A673 (cell line): Measurements from ENCODE around the gene SLX4IP. TPM values are rescaled to one million over a fixed set of nuclear protein-coding genes. Genes with fewer than 3 reads are reported as not detected.

Source experiments
- BruUV-seq: library from RNA; stranded (reverse); fragments of 400-500 nt; replicated peaks from 2 replicates; lab custom pipeline; 2021; lab: Mats Ljungman, UMichigan
- CTCF ChIA-PET: fragments of 300-600 bp; sonication (Branson Sonifier 250); formaldehyde crosslinking; loops from one replicate; lab custom pipeline; 2022; ENCODE audit warnings: antibody characterized with exemption; lab: Charles Lee
- POLR2A ChIA-PET: fragments of 300-600 bp; sonication (Branson Sonifier 250); formaldehyde crosslinking; loops from one replicate; lab custom pipeline; 2022; ENCODE audit warnings: antibody characterized with exemption; ENCODE audit not compliant: low non-redundant PET; lab: Charles Lee
- DNase-seq: peaks from one replicate; pipeline ENCODE4 v3.0.0-alpha.2; 2015; ENCODE audit warnings: low spot score
- H3K27ac ChIP-seq: fragments of 200-600 bp; sonication (generic); 2 replicates; pipeline ENCODE4 v1.5.1; 2016; ENCODE audit warnings: mixed run types, low read depth, mild to moderate bottlenecking, mixed read lengths, antibody characterized with exemption, low read length; ENCODE audit not compliant: poor library complexity, severe bottlenecking
- H3K27me3 ChIP-seq: fragments of 200-600 bp; sonication (generic); replicated peaks from 2 replicates; pipeline ENCODE4 v1.6.1; 2017; ENCODE audit warnings: mixed run types, low read depth, mild to moderate bottlenecking, mixed read lengths, antibody characterized with exemption, low read length; ENCODE audit not compliant: insufficient read depth, poor library complexity
- H3K36me3 ChIP-seq: fragments of 200-600 bp; sonication (generic); 2 replicates; pipeline ENCODE4 v1.6.1; 2016; ENCODE audit warnings: mixed run types, mild to moderate bottlenecking, mixed read lengths, antibody characterized with exemption, low read length; ENCODE audit not compliant: insufficient read depth, poor library complexity, severe bottlenecking
- H3K4me1 ChIP-seq: fragments of 200-600 bp; sonication (generic); 2 replicates; pipeline ENCODE4 v1.6.1; 2017; ENCODE audit warnings: mixed run types, mild to moderate bottlenecking, mixed read lengths, antibody characterized with exemption, low read length; ENCODE audit not compliant: insufficient read depth, poor library complexity, severe bottlenecking
- H3K4me3 ChIP-seq: fragments of 200-600 bp; sonication (generic); 2 replicates; pipeline ENCODE4 v1.5.1; 2016; ENCODE audit warnings: low read depth, mixed run types, mild to moderate bottlenecking, mixed read lengths, low read length; ENCODE audit not compliant: poor library complexity, severe bottlenecking
- H3K9me3 ChIP-seq: fragments of 200-600 bp; sonication (generic); 2 replicates; pipeline ENCODE4 v1.6.1; 2016; ENCODE audit warnings: mixed run types, low read depth, mild to moderate bottlenecking, mixed read lengths, antibody characterized with exemption, low read length; ENCODE audit not compliant: poor library complexity, severe bottlenecking
- CTCF ChIP-seq: fragments of 300-800, 200-600 bp; sonication (generic); conservative IDR thresholded peaks from 2 replicates; pipeline ENCODE4 v1.5.1; 2017; ENCODE audit warnings: low read depth, mild to moderate bottlenecking, antibody characterized with exemption, low read length, moderate library complexity, mixed read lengths
- EZH2 ChIP-seq: fragments of 200-600 bp; sonication (generic); IDR thresholded peaks from 2 replicates; pipeline ENCODE4 v1.6.1; 2017; ENCODE audit warnings: borderline replicate concordance, low read depth, mild to moderate bottlenecking, mixed read lengths, antibody characterized with exemption, low read length; ENCODE audit not compliant: poor library complexity, severe bottlenecking
- intact Hi-C: fragments of 100-400 bp; cut with micrococcal nuclease; formaldehyde crosslinking; loops from one replicate; pipeline ENCODE4 v1.10.0; 2022; ENCODE audit not compliant: unreplicated experiment
- total RNA-seq: library from RNA; stranded (reverse); gene quantifications from 2 replicates; pipeline ENCODE4 v1.2.3, GENCODE V29; 2021

Gene SLX4IP
- total RNA-seq, 1 experiment from 2014 or later = 9.8 TPM

GRCh38 chr20:10487142-10488136 is 52.3 kb downstream of the SLX4IP start:
- intact Hi-C loops = no loop called here
- BruUV-seq = no TSS peak
- no peak overlapping the region for H3K27ac ChIP-seq
- H3K4me1 ChIP-seq = peaks cover 26% of the 10 kb centered on the region
- H3K4me3 ChIP-seq = no peak overlapping the region
- ChIA-PET CTCF (interaction anchor here (0.5 kb wide), 1 partner anchor 269 kb away, joined by 5 read pairs; the partner anchor contains the start of gene SNAP25), POLR2A (no interaction called here)
- no peaks in the 10 kb centered on the region for H3K27me3 ChIP-seq
- H3K9me3 ChIP-seq = no peaks in the 10 kb centered on the region
- H3K36me3 ChIP-seq = no peaks in the 10 kb centered on the region
- TF ChIP-seq EZH2 = no peak
- TF ChIP-seq CTCF = no peak
- DNase-seq = no peak

- ChIA-PET POLR2A (no interaction called here), CTCF (no interaction called here)
Observed at GRCh38 chr20:10488534-10488933, 53.4 kb downstream of the SLX4IP start.

GRCh38 chr20:10489853-10490252 is 54.7 kb downstream of the SLX4IP start:
- no peak for DNase-seq
- Histone ChIP-seq H3K27ac (no peak overlapping the region), H3K4me1 (peaks cover 33% of the 10 kb centered on the region), H3K4me3 (no peak overlapping the region), H3K27me3 (no peaks in the 10 kb centered on the region), H3K36me3 (no peaks in the 10 kb centered on the region), H3K9me3 (no peaks in the 10 kb centered on the region)
- intact Hi-C loops = no loop called here
- TF ChIP-seq CTCF (no peak), EZH2 (no peak)
- CTCF ChIA-PET = no interaction called here
- POLR2A ChIA-PET = no interaction called here
- no TSS peak for BruUV-seq

More at GRCh38 chr20:10488534-10488933, 53.4 kb downstream of the SLX4IP start:
- no peak overlapping the region for H3K4me3 ChIP-seq
- no peak for DNase-seq
- H3K27me3 ChIP-seq = no peaks in the 10 kb centered on the region
- intact Hi-C loops = no loop called here
- BruUV-seq = no TSS peak
- H3K9me3 ChIP-seq = no peaks in the 10 kb centered on the region
- no peak overlapping the region for H3K27ac ChIP-seq
- TF ChIP-seq EZH2 (no peak), CTCF (no peak)
- peaks cover 28% of the 10 kb centered on the region for H3K4me1 ChIP-seq
- no peaks in the 10 kb centered on the region for H3K36me3 ChIP-seq
